CD4-positive, alpha-beta T cell treated with Interferon gamma for 1 hour (primary cell): Measurements from ENCODE around the gene NFS1.

ENCODE experiments used
- DNase-seq: peaks from one replicate; pipeline ENCODE4 v3.0.0-alpha.2; 2020

The NFS1 gene

GRCh38 chr20:35669221-35669620, 29.9 kb downstream of the NFS1 start:
- DNase-seq: no peak

- DNase-seq: no peak
These were observed 33.2 kb downstream of the NFS1 start for GRCh38 chr20:35665949-35666288.

- peak; percentile 93 for DNase-seq
These were observed 34.5 kb downstream of the NFS1 start, which contains the start of the genes CPNE1 and RBM12 for GRCh38 chr20:35664466-35665206. Gene CPNE1 (minus strand): TSS chr20:35664900. CDS start chr20:35632923, 31,977 bp downstream. Gene RBM12 (minus strand): TSS chr20:35664900. CDS start chr20:35655322, 9,578 bp downstream.

GRCh38 chr20:35663516-35664465, 35.4 kb downstream of the NFS1 start:
- peak; percentile 77 for DNase-seq

GRCh38 chr20:35662551-35662950, 36.6 kb downstream of the NFS1 start:
- no peak for DNase-seq

GRCh38 chr20:35661908-35662307, 37.2 kb downstream of the NFS1 start:
- DNase-seq: no peak

- DNase-seq: no peak
These were observed 38.1 kb downstream of the NFS1 start for GRCh38 chr20:35661053-35661452.

- DNase-seq: no peak
These were observed 38.8 kb downstream of the NFS1 start for GRCh38 chr20:35660122-35660937.

- DNase-seq: no peak
These were observed 41.9 kb downstream of the NFS1 start for GRCh38 chr20:35657271-35657670.

GRCh38 chr20:35654415-35654814, 44.7 kb downstream of the NFS1 start:
- no peak for DNase-seq

- no peak for DNase-seq
These were observed 45.3 kb downstream of the NFS1 start for GRCh38 chr20:35653893-35654292.

- no peak for DNase-seq
These were observed 45.8 kb downstream of the NFS1 start for GRCh38 chr20:35653430-35653734.

GRCh38 chr20:35652641-35653429, 46.3 kb downstream of the NFS1 start:
- DNase-seq: no peak

- DNase-seq: no peak
These were observed 47.2 kb downstream of the NFS1 start for GRCh38 chr20:35651958-35652357.

GRCh38 chr20:35650632-35651031, 48.5 kb downstream of the NFS1 start:
- no peak for DNase-seq

GRCh38 chr20:35648836-35649235, 50.3 kb downstream of the NFS1 start:
- no peak for DNase-seq

GRCh38 chr20:35644806-35645205, 54.3 kb downstream of the NFS1 start:
- DNase-seq: no peak

- no peak for DNase-seq
These were observed 56.1 kb downstream of the NFS1 start for GRCh38 chr20:35643045-35643444.

GRCh38 chr20:35641743-35642142, 57.4 kb downstream of the NFS1 start:
- no peak for DNase-seq

- DNase-seq: no peak
These were observed 58.4 kb downstream of the NFS1 start for GRCh38 chr20:35640724-35641123.

- no peak for DNase-seq
These were observed 60.4 kb downstream of the NFS1 start for GRCh38 chr20:35638751-35639150.

- DNase-seq: no peak
These were observed 61.9 kb downstream of the NFS1 start for GRCh38 chr20:35637276-35637675.
